ENCODE measurements around the gene CRB2. TPM values are rescaled to one million over a fixed set of nuclear protein-coding genes. Genes with fewer than 3 reads are reported as not detected.

The CRB2 gene
- total RNA-seq, 5 donors from 2014 or later (not counting 1 experiment from before 2014, with no cell fraction given) = 0.09 to 0.20 TPM; not detected in 3

GRCh38 chr9:123390337-123391135, 34.5 kb downstream of the CRB2 start:
- peaks cover 0 to 4% of the 10 kb centered on the region in 2 donors for H3K36me3 ChIP-seq (ENCODE audit: control insufficient read depth in 2 of 2, extremely low read depth in 1 of 2, insufficient read depth in 1 of 2, low read length in 1 of 2)
- 89% methylated on average over 20 of the region's 23 CpGs for WGBS (ENCODE audit: insufficient coverage)
- ATAC-seq (replicated peaks in 1 of 4) = no peak
- ChIA-PET POLR2A (no interaction called here), CTCF (no interaction called here)
- Mint-ChIP-seq H3K27me3 (no peaks in the 10 kb centered on the region), H3K9me3 (peaks cover 0 to 5% (median 0%) of the 10 kb centered on the region in 3 donors), H3K27ac (no peak overlapping the region), H3K4me3 (no peak overlapping the region), H3K4me1 (no peaks in the 10 kb centered on the region), H3K36me3 (peaks cover 4% of the 10 kb centered on the region)
- H3K27ac ChIP-seq (ENCODE audit: low read length) = no peak overlapping the region
- no peak for DNase-seq
- no peak overlapping the region for H3K4me3 ChIP-seq (ENCODE audit: control insufficient read depth in 1 of 2, extremely low read depth in 1 of 2, low read length in 1 of 2)
- no peaks in the 10 kb centered on the region for H3K9me3 ChIP-seq
- no peaks in the 10 kb centered on the region for H3K4me1 ChIP-seq (ENCODE audit: control insufficient read depth in 1 of 2, extremely low read depth in 1 of 2, insufficient read depth in 2 of 2, low read length in 2 of 2)
- H3K27me3 ChIP-seq (replicated peaks in 1 of 2; ENCODE audit: control insufficient read depth in 2 of 2, extremely low read depth in 1 of 2, insufficient read depth in 2 of 2, low read length in 1 of 2) = no peaks in the 10 kb centered on the region

- Histone ChIP-seq H3K4me1 (ENCODE audit: control insufficient read depth in 1 of 2, extremely low read depth in 1 of 2, insufficient read depth in 2 of 2, low read length in 2 of 2) (no peaks in the 10 kb centered on the region), H3K36me3 (ENCODE audit: control insufficient read depth in 2 of 2, extremely low read depth in 1 of 2, insufficient read depth in 1 of 2, low read length in 1 of 2) (peaks cover 0 to 8% of the 10 kb centered on the region in 2 donors), H3K9me3 (no peaks in the 10 kb centered on the region), H3K27ac (ENCODE audit: low read length) (no peak overlapping the region), H3K4me3 (ENCODE audit: control insufficient read depth in 1 of 2, extremely low read depth in 1 of 2, low read length in 1 of 2) (no peak overlapping the region), H3K27me3 (replicated peaks in 1 of 2; ENCODE audit: control insufficient read depth in 2 of 2, extremely low read depth in 1 of 2, insufficient read depth in 2 of 2, low read length in 1 of 2) (no peaks in the 10 kb centered on the region)
- peaks cover 7% of the 10 kb centered on the region for H3K36me3 Mint-ChIP-seq
- DNase-seq = no peak
- POLR2A ChIA-PET = interaction anchor here in 1 of 2 donors (0.7 kb wide), 1 partner anchor 319 kb away, joined by 5 read pairs; no protein-coding TSS in a partner anchor
- no peaks in the 10 kb centered on the region for H3K4me1 Mint-ChIP-seq
- H3K9me3 Mint-ChIP-seq = peaks cover 0 to 5% (median 0%) of the 10 kb centered on the region in 3 donors
- no peak overlapping the region for H3K27ac Mint-ChIP-seq
- WGBS (ENCODE audit: insufficient coverage) = 94% methylated on average over 3 of the region's 5 CpGs
- no peak overlapping the region for H3K4me3 Mint-ChIP-seq
- no peaks in the 10 kb centered on the region for H3K27me3 Mint-ChIP-seq
- CTCF ChIA-PET = no interaction called here
- ATAC-seq (replicated peaks in 1 of 4) = no peak
Measured at GRCh38 chr9:123391233-123391632, 35.2 kb downstream of the CRB2 start.

- DNase-seq (no peak), ATAC-seq (replicated peaks in 1 of 4) (no peak)
- Histone ChIP-seq H3K9me3 (no peaks in the 10 kb centered on the region), H3K27ac (ENCODE audit: low read length) (no peak overlapping the region), H3K36me3 (ENCODE audit: control insufficient read depth in 2 of 2, extremely low read depth in 1 of 2, insufficient read depth in 1 of 2, low read length in 1 of 2) (peaks cover 0 to 8% of the 10 kb centered on the region in 2 donors), H3K27me3 (replicated peaks in 1 of 2; ENCODE audit: control insufficient read depth in 2 of 2, extremely low read depth in 1 of 2, insufficient read depth in 2 of 2, low read length in 1 of 2) (no peaks in the 10 kb centered on the region), H3K4me1 (ENCODE audit: control insufficient read depth in 1 of 2, extremely low read depth in 1 of 2, insufficient read depth in 2 of 2, low read length in 2 of 2) (no peaks in the 10 kb centered on the region), H3K4me3 (ENCODE audit: control insufficient read depth in 1 of 2, extremely low read depth in 1 of 2, low read length in 1 of 2) (no peak overlapping the region)
- POLR2A ChIA-PET = no interaction called here
- Mint-ChIP-seq H3K4me1 (no peaks in the 10 kb centered on the region), H3K36me3 (peaks cover 11% of the 10 kb centered on the region), H3K4me3 (no peak overlapping the region), H3K9me3 (peaks cover 0 to 5% (median 0%) of the 10 kb centered on the region in 3 donors), H3K27ac (no peak overlapping the region), H3K27me3 (no peaks in the 10 kb centered on the region)
- CTCF ChIA-PET = interaction anchor here in 1 of 2 donors (0.6 kb wide), 1 partner anchor 998 kb away, joined by 3 read pairs; no protein-coding TSS in a partner anchor
- 97% methylated on average over 23 of the region's 28 CpGs for WGBS (ENCODE audit: insufficient coverage)
Measured at GRCh38 chr9:123391946-123392345, 35.9 kb downstream of the CRB2 start.

GRCh38 chr9:123392802-123393201, 36.8 kb downstream of the CRB2 start:
- ChIA-PET POLR2A (no interaction called here), CTCF (no interaction called here)
- Histone ChIP-seq H3K36me3 (ENCODE audit: control insufficient read depth in 2 of 2, extremely low read depth in 1 of 2, insufficient read depth in 1 of 2, low read length in 1 of 2) (peaks cover 0 to 8% of the 10 kb centered on the region in 2 donors), H3K4me1 (ENCODE audit: control insufficient read depth in 1 of 2, extremely low read depth in 1 of 2, insufficient read depth in 2 of 2, low read length in 2 of 2) (no peaks in the 10 kb centered on the region), H3K9me3 (no peaks in the 10 kb centered on the region), H3K4me3 (ENCODE audit: control insufficient read depth in 1 of 2, extremely low read depth in 1 of 2, low read length in 1 of 2) (no peak overlapping the region), H3K27ac (ENCODE audit: low read length) (no peak overlapping the region), H3K27me3 (replicated peaks in 1 of 2; ENCODE audit: control insufficient read depth in 2 of 2, extremely low read depth in 1 of 2, insufficient read depth in 2 of 2, low read length in 1 of 2) (no peaks in the 10 kb centered on the region)
- no peak for ATAC-seq (replicated peaks in 1 of 4)
- Mint-ChIP-seq H3K4me1 (no peaks in the 10 kb centered on the region), H3K27me3 (no peaks in the 10 kb centered on the region), H3K27ac (no peak overlapping the region), H3K36me3 (peaks cover 11% of the 10 kb centered on the region), H3K9me3 (peaks cover 0 to 5% (median 0%) of the 10 kb centered on the region in 3 donors), H3K4me3 (no peak overlapping the region)
- no CpG with 5 or more reads among the region's 4 CpGs for WGBS (ENCODE audit: insufficient coverage)
- DNase-seq = no peak

- Mint-ChIP-seq H3K36me3 (peaks cover 11% of the 10 kb centered on the region), H3K27me3 (no peaks in the 10 kb centered on the region), H3K4me3 (no peak overlapping the region), H3K4me1 (no peaks in the 10 kb centered on the region), H3K27ac (no peak overlapping the region), H3K9me3 (peaks cover 0 to 5% (median 0%) of the 10 kb centered on the region in 3 donors)
- Histone ChIP-seq H3K27me3 (replicated peaks in 1 of 2; ENCODE audit: control insufficient read depth in 2 of 2, extremely low read depth in 1 of 2, insufficient read depth in 2 of 2, low read length in 1 of 2) (no peaks in the 10 kb centered on the region), H3K4me3 (ENCODE audit: control insufficient read depth in 1 of 2, extremely low read depth in 1 of 2, low read length in 1 of 2) (no peak overlapping the region), H3K9me3 (no peaks in the 10 kb centered on the region), H3K4me1 (ENCODE audit: control insufficient read depth in 1 of 2, extremely low read depth in 1 of 2, insufficient read depth in 2 of 2, low read length in 2 of 2) (no peaks in the 10 kb centered on the region), H3K36me3 (ENCODE audit: control insufficient read depth in 2 of 2, extremely low read depth in 1 of 2, insufficient read depth in 1 of 2, low read length in 1 of 2) (peaks cover 0 to 8% of the 10 kb centered on the region in 2 donors), H3K27ac (ENCODE audit: low read length) (no peak overlapping the region)
- ChIA-PET CTCF (no interaction called here), POLR2A (no interaction called here)
- 89% methylated on average over 11 of the region's 16 CpGs for WGBS (ENCODE audit: insufficient coverage)
- DNase-seq (no peak), ATAC-seq (replicated peaks in 1 of 4) (no peak)
Measured at GRCh38 chr9:123394291-123395235, 38.6 kb downstream of the CRB2 start.

GRCh38 chr9:123395276-123395688, 39.3 kb downstream of the CRB2 start:
- no peak overlapping the region for H3K4me3 ChIP-seq (ENCODE audit: control insufficient read depth in 1 of 2, extremely low read depth in 1 of 2, low read length in 1 of 2)
- ChIA-PET POLR2A (no interaction called here), CTCF (no interaction called here)
- no peak overlapping the region for H3K27ac ChIP-seq (ENCODE audit: low read length)
- DNase-seq (no peak), ATAC-seq (replicated peaks in 1 of 4) (no peak)
- Mint-ChIP-seq H3K4me3 (no peak overlapping the region), H3K9me3 (peaks cover 0 to 5% (median 0%) of the 10 kb centered on the region in 3 donors), H3K36me3 (peaks cover 11% of the 10 kb centered on the region), H3K4me1 (no peaks in the 10 kb centered on the region), H3K27me3 (no peaks in the 10 kb centered on the region), H3K27ac (no peak overlapping the region)
- no peaks in the 10 kb centered on the region for H3K9me3 ChIP-seq
- no peaks in the 10 kb centered on the region for H3K27me3 ChIP-seq (replicated peaks in 1 of 2; ENCODE audit: control insufficient read depth in 2 of 2, extremely low read depth in 1 of 2, insufficient read depth in 2 of 2, low read length in 1 of 2)
- H3K4me1 ChIP-seq (ENCODE audit: control insufficient read depth in 1 of 2, extremely low read depth in 1 of 2, insufficient read depth in 2 of 2, low read length in 2 of 2) = no peaks in the 10 kb centered on the region
- peaks cover 0 to 8% of the 10 kb centered on the region in 2 donors for H3K36me3 ChIP-seq (ENCODE audit: control insufficient read depth in 2 of 2, extremely low read depth in 1 of 2, insufficient read depth in 1 of 2, low read length in 1 of 2)
- 89% methylated on average over 4 of the region's 5 CpGs for WGBS (ENCODE audit: insufficient coverage)

Data from T-cell (primary cell).